Liver (tissue), 9 donors: ENCODE results near the gene GLIPR2. TPM values are rescaled to one million over a fixed set of nuclear protein-coding genes. Genes with fewer than 3 reads are reported as not detected.

Experiments
- DNase-seq: peaks from one replicate; pipeline ENCODE4 v3.0.0-alpha.2; 2017; ENCODE audit warnings: low spot score
- H3K27ac ChIP-seq, 2 donors: one replicate each; pipeline ENCODE4 v1.7.0; 2013; ENCODE audit warnings: inconsistent platforms in 2 of 2, low read length in 2 of 2, control low read depth in 1 of 2, low read depth in 1 of 2, mild to moderate bottlenecking in 1 of 2
- H3K27me3 ChIP-seq, 4 donors: one replicate each; pipeline versions ENCODE4 v1.6.1 to v1.7.0; 2013; ENCODE audit warnings: low read length in 3 of 4, inconsistent platforms in 1 of 4, mild to moderate bottlenecking in 1 of 4, moderate library complexity in 1 of 4; ENCODE audit not compliant: control insufficient read depth in 4 of 4, insufficient read depth in 4 of 4
- H3K36me3 ChIP-seq, 4 donors: one replicate each; pipeline versions ENCODE4 v1.6.1 to v1.7.0; 2013; ENCODE audit warnings: low read length in 3 of 4, mild to moderate bottlenecking in 3 of 4, low read depth in 1 of 4, moderate library complexity in 1 of 4; ENCODE audit not compliant: control insufficient read depth in 4 of 4, insufficient read depth in 3 of 4
- H3K4me1 ChIP-seq, 4 donors: one replicate each; pipeline versions ENCODE4 v1.6.1 to v1.7.0; 2013; ENCODE audit warnings: low read length in 3 of 4, mild to moderate bottlenecking in 3 of 4, moderate library complexity in 1 of 4; ENCODE audit not compliant: control insufficient read depth in 4 of 4, insufficient read depth in 4 of 4
- H3K4me3 ChIP-seq, 3 donors: one replicate each; pipeline versions ENCODE4 v1.6.1 to v1.7.0; 2013; ENCODE audit warnings: low read length in 3 of 3, control low read depth in 1 of 3, low read depth in 1 of 3, mild to moderate bottlenecking in 1 of 3
- H3K9ac ChIP-seq, 2 donors: one replicate each; pipeline ENCODE4 v1.7.0; 2013; ENCODE audit warnings: low read length in 2 of 2, mild to moderate bottlenecking in 2 of 2, moderate library complexity in 2 of 2, control low read depth in 1 of 2, low read depth in 1 of 2
- H3K9me3 ChIP-seq, 4 donors: one replicate each; pipeline versions ENCODE4 v1.6.1 to v1.7.0; 2013; ENCODE audit warnings: low read length in 3 of 4; ENCODE audit not compliant: control insufficient read depth in 4 of 4
- ATF3 ChIP-seq: IDR thresholded peaks from 2 replicates; pipeline ENCODE4 v1.6.1; 2016; ENCODE audit warnings: antibody characterized with exemption
- CTCF ChIP-seq: fragments of 150-350 bp; IDR thresholded peaks from 2 replicates; pipeline ENCODE4 v1.5.1; 2017; ENCODE audit warnings: improper control_type of control experiment, low read depth, low read length; ENCODE audit not compliant: missing input control
- FOXA1 ChIP-seq: IDR thresholded peaks from 2 replicates; pipeline ENCODE4 v1.6.1; 2016; ENCODE audit warnings: antibody characterized with exemption
- FOXA2 ChIP-seq: IDR thresholded peaks from 2 replicates; pipeline ENCODE4 v1.6.1; 2016; ENCODE audit warnings: antibody characterized with exemption
- GABPA ChIP-seq, 2 donors: IDR thresholded peaks in 1 of 2; conservative IDR thresholded peaks in 1 of 2; 2 replicates each; pipeline ENCODE4 v1.6.1; 2016; ENCODE audit warnings: antibody characterized with exemption in 2 of 2, mild to moderate bottlenecking in 1 of 2, moderate library complexity in 1 of 2
- HNF4A ChIP-seq, 2 donors: conservative IDR thresholded peaks; 2 replicates each; pipeline ENCODE4 v1.6.1; 2016; ENCODE audit warnings: antibody characterized with exemption in 2 of 2, mild to moderate bottlenecking in 2 of 2
- HNF4G ChIP-seq: IDR thresholded peaks from 2 replicates; pipeline ENCODE4 v1.6.1; 2016; ENCODE audit warnings: antibody characterized with exemption
- JUND ChIP-seq, 2 donors: IDR thresholded peaks; 2 replicates each; pipeline ENCODE4 v1.6.1; 2016; ENCODE audit warnings: antibody characterized with exemption in 2 of 2
- MAX ChIP-seq: IDR thresholded peaks from 2 replicates; pipeline ENCODE4 v1.6.1; 2016; ENCODE audit warnings: antibody characterized with exemption
- NR2F2 ChIP-seq: IDR thresholded peaks from 2 replicates; pipeline ENCODE4 v1.6.1; 2016; ENCODE audit warnings: antibody characterized with exemption
- RAD21 ChIP-seq, 2 donors: IDR thresholded peaks; 2 replicates each; pipeline ENCODE4 v1.6.1; 2016; ENCODE audit warnings: antibody characterized with exemption in 2 of 2, mild to moderate bottlenecking in 2 of 2
- REST ChIP-seq: IDR thresholded peaks from 2 replicates; pipeline ENCODE4 v1.6.1; 2016; ENCODE audit warnings: antibody characterized with exemption, mild to moderate bottlenecking
- RXRA ChIP-seq, 2 donors: IDR thresholded peaks; 2 replicates each; pipeline ENCODE4 v1.6.1; 2017 to 2018; ENCODE audit warnings: antibody characterized with exemption in 2 of 2, mild to moderate bottlenecking in 1 of 2
- SP1 ChIP-seq: IDR thresholded peaks from 2 replicates; pipeline ENCODE4 v1.6.1; 2018; ENCODE audit warnings: antibody characterized with exemption, mild to moderate bottlenecking
- TAF1 ChIP-seq: conservative IDR thresholded peaks from 2 replicates; pipeline ENCODE4 v1.6.1; 2016; ENCODE audit warnings: antibody characterized with exemption, mild to moderate bottlenecking
- YY1 ChIP-seq: IDR thresholded peaks from 2 replicates; pipeline ENCODE4 v1.6.1; 2016; ENCODE audit warnings: antibody characterized with exemption, mild to moderate bottlenecking
- ZBTB33 ChIP-seq: IDR thresholded peaks from 2 replicates; pipeline ENCODE4 v1.6.1; 2016; ENCODE audit warnings: antibody characterized with exemption
- WGBS: extraction: QIAGEN DNeasy Blood & Tissue Kit; methylation state at CpG from one replicate; pipeline ENCODE4 v1.1.7; 2013; 5-methylcytosine and 5-hydroxymethylcytosine counted together
- polyA plus RNA-seq, 2 donors: library from polyadenylated mRNA; stranded (reverse) in 1 of 2; unstranded in 1 of 2; fragments of 200-250 nt in 1 of 2; fragments of >200 nt in 1 of 2; fragmentation: Nextera tagmentation in 1 of 2; extraction: Ambion mirVana in 1 of 2; gene quantifications; one replicate each; pipeline versions ENCODE4 v1.2.1 to v1.2.3, GENCODE V29; 2013 to 2015
- total RNA-seq, 2 donors: library from RNA; depleted of rRNA; stranded (reverse); fragments of >200 nt; gene quantifications; one replicate each; pipeline ENCODE4 v1.2.3, GENCODE V29; 2014
- donor health status: healthy.
- donor health status: healthy.
- donor health status: healthy.
- donor health status: healthy.
- donor health status: healthy.

The GLIPR2 gene
- total and polyA plus RNA-seq, 4 donors: 1.7 to 17.6 (median 2.9) TPM

GRCh38 chr9:36166168-36166927 is 29.8 kb downstream of the GLIPR2 start:
- Histone ChIP-seq H3K9me3 (no peaks in the 10 kb centered on the region), H3K27ac (no peak overlapping the region), H3K36me3 (no peaks in the 10 kb centered on the region), H3K4me3 (peak overlapping the region in 2 of 3 donors; percentile 12 to 39), H3K27me3 (no peaks in the 10 kb centered on the region), H3K4me1 (peaks cover 0 to 2% (median 0%) of the 10 kb centered on the region in 4 donors), H3K9ac (no peak overlapping the region)
- TF ChIP-seq REST (no peak), HNF4A (conservative IDR thresholded peaks at IDR 0.05) (no peak), MAX (no peak), RAD21 (IDR thresholded peaks at IDR 0.05) (peak; percentile 87 to 94), CTCF (peak; percentile 89), TAF1 (no peak), ZBTB33 (no peak)
- 7% methylated on average over 58 of the region's 58 CpGs for WGBS
- peak; percentile 87 for DNase-seq

- no peak for DNase-seq
- TF ChIP-seq RAD21 (IDR thresholded peaks at IDR 0.05) (no peak), GABPA (IDR thresholded peaks at IDR 0.05 in 1 of 2, conservative IDR thresholded peaks at IDR 0.05 in 1 of 2) (no peak), RXRA (IDR thresholded peaks at IDR 0.05) (no peak), FOXA2 (no peak), SP1 (no peak), MAX (no peak), HNF4G (no peak), YY1 (no peak), JUND (IDR thresholded peaks at IDR 0.05) (no peak), ATF3 (no peak), HNF4A (conservative IDR thresholded peaks at IDR 0.05) (no peak), NR2F2 (no peak), ZBTB33 (no peak), FOXA1 (no peak), CTCF (no peak)
Observed at GRCh38 chr9:36169166-36169565, 32.6 kb downstream of the GLIPR2 start, which contains the start of gene CCIN. Gene CCIN (plus strand): TSS chr9:36169388. CDS start chr9:36169503, 115 bp downstream.

More at GRCh38 chr9:36169166-36169565, 32.6 kb downstream of the GLIPR2 start, which contains the start of gene CCIN:
- no peak within 1 kb of the TSS for H3K9ac ChIP-seq
- H3K27ac ChIP-seq: no peak within 1 kb of the TSS
- H3K36me3 ChIP-seq: no peaks in the 10 kb centered on the region
- no peak within 1 kb of the TSS for H3K4me3 ChIP-seq
- WGBS: 87% methylated on average over 6 of the region's 6 CpGs
- H3K4me1 ChIP-seq: peaks cover 0 to 2% (median 0%) of the 10 kb centered on the region in 4 donors
- H3K27me3 ChIP-seq: no peaks in the 10 kb centered on the region
- H3K9me3 ChIP-seq: no peaks in the 10 kb centered on the region
